B cell (primary cell): ENCODE results near the gene ACSL1. TPM values are rescaled to one million over a fixed set of nuclear protein-coding genes. Genes with fewer than 3 reads are reported as not detected.

Experiments used
- ATAC-seq: fragments of 200-7000 bp; cut with Tn5 transposase; one replicate; pipeline ENCODE4 v1.10.0; 2021; ENCODE audit warnings: low read depth, mild to moderate bottlenecking, moderate number of reproducible peaks, moderate library complexity
- CTCF ChIA-PET: fragments of 350-600 bp; sonication (Branson Sonifier 250); formaldehyde crosslinking; loops from one replicate; lab custom pipeline; 2021; ENCODE audit warnings: antibody characterized with exemption, inconsistent platforms; lab: Charles Lee
- POLR2A ChIA-PET: fragments of 350-600 bp; sonication (Branson Sonifier 250); formaldehyde crosslinking; loops from one replicate; lab custom pipeline; 2021; ENCODE audit warnings: antibody characterized with exemption; lab: Charles Lee
- DNase-seq: peaks from one replicate; pipeline ENCODE4 v3.0.0; 2013
- H2AFZ ChIP-seq: 2 replicates; pipeline ENCODE4 v1.6.1; 2012; ENCODE audit warnings: mild to moderate bottlenecking, low read depth, low read length; ENCODE audit not compliant: insufficient read depth, poor library complexity, severe bottlenecking
- H3K27ac ChIP-seq, 2 donors: 1 replicate in 1 of 2; 2 replicates in 1 of 2; pipeline ENCODE4 v1.5.1; 2012 to 2013; ENCODE audit warnings: low read length in 2 of 2, mild to moderate bottlenecking in 2 of 2, moderate library complexity in 1 of 2
- H3K27me3 ChIP-seq, 4 experiments: fragments of 200-600 bp in 1 of 4; sonication (generic) in 1 of 4; replicated peaks in 1 of 4; 1 replicate in 2 of 4; 2 replicates in 2 of 4; pipeline versions ENCODE4 v1.6.1 to v1.7.0; 2013 to 2016; ENCODE audit warnings: low read length in 3 of 4, mild to moderate bottlenecking in 2 of 4, mixed read lengths in 1 of 4, moderate library complexity in 1 of 4; ENCODE audit not compliant: insufficient read depth in 4 of 4, control insufficient read depth in 3 of 4; ENCODE audit errors: control extremely low read depth in 1 of 4
- H3K36me3 ChIP-seq, 2 experiments: replicated peaks in 1 of 2; 1 replicate in 1 of 2; 2 replicates in 1 of 2; pipeline versions ENCODE4 v1.6.1 to v1.7.1; 2013; ENCODE audit warnings: low read length in 1 of 2; ENCODE audit not compliant: insufficient read depth in 2 of 2, control insufficient read depth in 1 of 2; ENCODE audit errors: control extremely low read depth in 1 of 2, extremely low read depth in 1 of 2
- H3K4me1 ChIP-seq, 2 donors: fragments of 200-600 bp in 1 of 2; sonication (generic) in 1 of 2; 1 replicate in 1 of 2; 2 replicates in 1 of 2; pipeline versions ENCODE4 v1.5.1 to v1.6.1; 2013 to 2017; ENCODE audit warnings: low read length in 2 of 2; ENCODE audit not compliant: control insufficient read depth in 2 of 2, insufficient read depth in 2 of 2
- H3K4me2 ChIP-seq: replicated peaks from 2 replicates; pipeline ENCODE3; 2012; ENCODE audit warnings: mild to moderate bottlenecking, low read depth, low read length; ENCODE audit not compliant: poor library complexity, severe bottlenecking
- H3K4me3 ChIP-seq, 5 experiments: fragments of 200-600 bp in 1 of 5; sonication (generic) in 1 of 5; 1 replicate in 3 of 5; 2 replicates in 2 of 5; pipeline versions ENCODE4 v1.5.1 to v1.7.0; 2011 to 2016; ENCODE audit warnings: low read length in 4 of 5, mild to moderate bottlenecking in 4 of 5, low read depth in 2 of 5, control low read depth in 1 of 5, moderate library complexity in 1 of 5; ENCODE audit not compliant: insufficient read depth in 1 of 5; ENCODE audit errors: control extremely low read depth in 1 of 5, extremely low read depth in 1 of 5
- H3K79me2 ChIP-seq: fragments of 200-600 bp; sonication (generic); one replicate; pipeline ENCODE4 v1.6.0; 2016; ENCODE audit warnings: low read length; ENCODE audit not compliant: control insufficient read depth, insufficient read depth
- H3K9ac ChIP-seq: fragments of 200-600 bp; sonication (generic); 2 replicates; pipeline ENCODE4 v1.6.1; 2017; ENCODE audit warnings: mild to moderate bottlenecking, low read length, moderate library complexity
- H3K9me3 ChIP-seq, 3 donors: one replicate each; pipeline versions ENCODE4 v1.6.1 to v1.7.1; 2013; ENCODE audit warnings: low read length in 2 of 3; ENCODE audit not compliant: control insufficient read depth in 2 of 3, insufficient read depth in 1 of 3; ENCODE audit errors: control extremely low read depth in 1 of 3
- H4K20me1 ChIP-seq: 2 replicates; pipeline ENCODE4 v1.6.0; 2012; ENCODE audit warnings: mild to moderate bottlenecking, low read length; ENCODE audit not compliant: insufficient read depth, control insufficient read depth, poor library complexity, severe bottlenecking
- H3K27ac Mint-ChIP-seq: one replicate; pipeline ENCODE4 v1.8.0; 2021; ENCODE audit warnings: mixed read lengths
- H3K27me3 Mint-ChIP-seq: one replicate; pipeline ENCODE4 v1.8.0; 2021; ENCODE audit warnings: mixed read lengths
- H3K4me1 Mint-ChIP-seq: one replicate; pipeline ENCODE4 v1.8.0; 2021; ENCODE audit warnings: mixed read lengths
- H3K4me3 Mint-ChIP-seq: one replicate; pipeline ENCODE4 v1.8.0; 2021; ENCODE audit warnings: mixed read lengths
- H3K9me3 Mint-ChIP-seq: one replicate; pipeline ENCODE4 v1.8.0; 2022; ENCODE audit warnings: mixed read lengths; ENCODE audit not compliant: insufficient read depth
- EZH2 ChIP-seq: IDR thresholded peaks from 2 replicates; pipeline ENCODE4 v1.6.1; 2012; ENCODE audit warnings: borderline replicate concordance, low read depth, mild to moderate bottlenecking, moderate library complexity, low read length; ENCODE audit not compliant: insufficient read depth, poor library complexity, severe bottlenecking
- WGBS: methylation state at CpG from one replicate; pipeline ENCODE4 v1.1.5; 2013; ENCODE audit warnings: missing lambda C conversion rate; ENCODE audit not compliant: insufficient coverage; 5-methylcytosine and 5-hydroxymethylcytosine counted together
- intact Hi-C: fragments of 100-400 bp; cut with micrococcal nuclease; formaldehyde crosslinking; loops from one replicate; pipeline ENCODE4 v1.10.0; 2022
- polyA plus RNA-seq: library from polyadenylated mRNA; depleted of rRNA; stranded (reverse); fragments of >200 nt; gene quantifications from 2 replicates; pipeline ENCODE4 v1.2.3, GENCODE V29; 2012
- total RNA-seq, 2 donors: library from RNA; stranded (reverse); fragments of 120-200 nt in 1 of 2; gene quantifications; 1 replicate in 1 of 2; 2 replicates in 1 of 2; pipeline versions ENCODE4 v1.2.3 to v1.2.4, GENCODE V29; 2013 to 2022
- TF ChIP-seq, protein P1 (sequence below): fragments of 200-600 bp; IDR thresholded peaks from one replicate; pipeline ENCODE4 v1.8.0; 2022; ENCODE audit warnings: antibody characterized with exemption, mild to moderate bottlenecking

The ACSL1 gene
- total and polyA plus RNA-seq, 2 donors (not counting 1 experiment from before 2014, with no cell fraction given), result 6.6 to 31.8 TPM

DNA sequence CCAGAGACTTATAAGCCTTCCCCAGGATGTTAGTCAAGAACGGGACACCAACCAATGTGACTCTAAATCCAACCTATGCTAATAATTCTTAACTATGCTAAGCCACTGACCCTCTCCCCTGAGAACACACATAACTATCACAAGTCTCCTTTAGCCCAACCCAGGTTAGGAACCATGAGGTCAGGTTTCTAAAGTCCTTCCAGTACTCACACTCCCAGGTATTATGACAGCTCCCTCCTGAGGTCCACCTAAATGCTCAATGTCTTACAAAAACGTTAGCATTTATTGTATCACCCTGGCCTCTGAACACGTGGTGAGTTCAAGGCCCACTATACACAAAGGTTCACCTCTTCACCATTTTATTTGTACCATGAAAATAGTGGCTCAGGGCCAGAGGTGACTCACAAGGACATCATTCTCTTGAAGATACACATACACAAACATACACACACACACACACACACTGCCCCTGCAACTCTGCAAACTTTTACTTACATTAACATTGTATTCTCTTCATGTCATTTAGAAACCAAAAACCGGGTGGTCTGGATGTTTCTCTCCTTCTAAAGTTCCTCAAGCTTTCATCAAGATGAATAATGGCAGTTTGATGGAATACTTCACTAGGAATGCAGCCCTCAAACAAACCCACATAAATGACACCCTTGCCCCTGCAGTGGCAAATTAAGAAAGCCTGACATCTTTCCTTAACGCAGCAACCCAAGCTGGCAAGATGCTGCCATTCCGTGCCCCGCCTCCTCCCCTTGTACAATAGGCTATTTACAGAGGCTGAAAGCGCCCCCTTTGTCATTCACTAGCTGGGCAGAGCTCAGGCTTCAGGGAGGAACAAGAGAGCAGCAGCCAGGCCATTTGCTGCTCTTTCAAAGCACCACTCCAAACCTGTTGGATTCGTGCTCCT lies 17.7 kb downstream of the ACSL1 start:
- no peak overlapping the region for H3K4me3 Mint-ChIP-seq
- TF ChIP-seq, protein P1, sequence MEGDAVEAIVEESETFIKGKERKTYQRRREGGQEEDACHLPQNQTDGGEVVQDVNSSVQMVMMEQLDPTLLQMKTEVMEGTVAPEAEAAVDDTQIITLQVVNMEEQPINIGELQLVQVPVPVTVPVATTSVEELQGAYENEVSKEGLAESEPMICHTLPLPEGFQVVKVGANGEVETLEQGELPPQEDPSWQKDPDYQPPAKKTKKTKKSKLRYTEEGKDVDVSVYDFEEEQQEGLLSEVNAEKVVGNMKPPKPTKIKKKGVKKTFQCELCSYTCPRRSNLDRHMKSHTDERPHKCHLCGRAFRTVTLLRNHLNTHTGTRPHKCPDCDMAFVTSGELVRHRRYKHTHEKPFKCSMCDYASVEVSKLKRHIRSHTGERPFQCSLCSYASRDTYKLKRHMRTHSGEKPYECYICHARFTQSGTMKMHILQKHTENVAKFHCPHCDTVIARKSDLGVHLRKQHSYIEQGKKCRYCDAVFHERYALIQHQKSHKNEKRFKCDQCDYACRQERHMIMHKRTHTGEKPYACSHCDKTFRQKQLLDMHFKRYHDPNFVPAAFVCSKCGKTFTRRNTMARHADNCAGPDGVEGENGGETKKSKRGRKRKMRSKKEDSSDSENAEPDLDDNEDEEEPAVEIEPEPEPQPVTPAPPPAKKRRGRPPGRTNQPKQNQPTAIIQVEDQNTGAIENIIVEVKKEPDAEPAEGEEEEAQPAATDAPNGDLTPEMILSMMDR, result no peak
- TF ChIP-seq EZH2, result no peak
- no peaks in the 10 kb centered on the region for H3K9me3 ChIP-seq
- no peaks in the 10 kb centered on the region for H3K27me3 Mint-ChIP-seq
- H3K27me3 ChIP-seq, result no peaks in the 10 kb centered on the region
- peaks cover 15 to 18% of the 10 kb centered on the region in 2 donors for H3K4me1 ChIP-seq
- H3K9me3 Mint-ChIP-seq, result no peaks in the 10 kb centered on the region
- CTCF ChIA-PET, result interaction anchor here (0.6 kb wide), 1 partner anchor 288 kb away, joined by 4 read pairs; no protein-coding TSS in a partner anchor
- POLR2A ChIA-PET, result no interaction called here
- DNase-seq (no peak), ATAC-seq (no peak)
- H3K4me2 ChIP-seq, result no peak overlapping the region
- H3K4me3 ChIP-seq, result no peak overlapping the region
- no peaks in the 10 kb centered on the region for H3K36me3 ChIP-seq
- H3K27ac Mint-ChIP-seq, result no peak overlapping the region
- peaks cover 23% of the 10 kb centered on the region for H4K20me1 ChIP-seq
- 88% methylated on average over 7 of the region's 9 CpGs for WGBS
- intact Hi-C loops, result no loop called here
- H3K9ac ChIP-seq, result no peak overlapping the region
- H3K27ac ChIP-seq, result no peak overlapping the region
- peaks cover 43% of the 10 kb centered on the region for H3K4me1 Mint-ChIP-seq
- H2AFZ ChIP-seq, result no peak overlapping the region
- H3K79me2 ChIP-seq, result peaks cover 81% of the 10 kb centered on the region

DNA sequence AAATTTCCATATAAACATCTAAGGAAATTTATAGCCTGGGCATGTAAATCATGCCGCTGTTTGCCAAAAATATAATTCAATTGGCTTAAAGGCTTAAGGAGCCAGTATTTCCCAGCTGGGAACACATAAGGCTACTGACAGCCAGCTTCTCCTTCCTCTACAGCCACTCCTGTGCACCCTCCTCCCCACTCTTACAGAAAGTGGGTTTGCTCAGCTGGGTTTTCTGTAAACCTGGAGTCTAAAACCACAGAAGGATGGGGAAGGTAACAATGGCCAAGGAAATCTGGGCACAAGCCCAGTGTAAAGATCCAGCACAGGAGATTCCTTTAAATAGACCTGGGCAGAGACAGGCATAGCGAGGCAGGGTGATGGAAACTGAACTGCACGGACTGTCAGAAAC lies 18.5 kb downstream of the ACSL1 start:
- H3K4me1 Mint-ChIP-seq, result peaks cover 44% of the 10 kb centered on the region
- H3K36me3 ChIP-seq, result peaks cover 0 to 5% of the 10 kb centered on the region in 2 experiments
- TF ChIP-seq, protein P1, result no peak
- TF ChIP-seq EZH2, result no peak
- no peaks in the 10 kb centered on the region for H3K9me3 ChIP-seq
- no peak overlapping the region for H3K27ac ChIP-seq
- no peaks in the 10 kb centered on the region for H3K27me3 Mint-ChIP-seq
- peaks cover 81% of the 10 kb centered on the region for H3K79me2 ChIP-seq
- H3K27ac Mint-ChIP-seq, result no peak overlapping the region
- CTCF ChIA-PET, result interaction anchor here (0.6 to 1.5 kb wide), 3 partner anchors 7 to 289 kb away, joined by 3 to 4 read pairs (median 4); no protein-coding TSS in a partner anchor
- H4K20me1 ChIP-seq, result peaks cover 29% of the 10 kb centered on the region
- H2AFZ ChIP-seq, result no peak overlapping the region
- H3K9ac ChIP-seq, result no peak overlapping the region
- 100% methylated on average over 1 of the region's 3 CpGs for WGBS
- POLR2A ChIA-PET, result no interaction called here
- H3K4me1 ChIP-seq, result peaks cover 15 to 17% of the 10 kb centered on the region in 2 donors
- no peak for ATAC-seq
- H3K4me3 Mint-ChIP-seq, result no peak overlapping the region
- intact Hi-C loops, result no loop called here
- no peak overlapping the region for H3K4me3 ChIP-seq
- H3K27me3 ChIP-seq, result no peaks in the 10 kb centered on the region
- H3K9me3 Mint-ChIP-seq, result no peaks in the 10 kb centered on the region
- DNase-seq, result no peak
- H3K4me2 ChIP-seq, result no peak overlapping the region
